Smooth muscle cell (in vitro differentiated cells): ENCODE data around the gene CDK16. TPM values are rescaled to one million over a fixed set of nuclear protein-coding genes. Genes with fewer than 3 reads are reported as not detected.

Source experiments
- DNase-seq: peaks from one replicate; lab custom pipeline; 2025; ENCODE audit not compliant: unreplicated experiment; lab: John Stamatoyannopoulos, UW
- H2AFZ ChIP-seq: fragments of 200-600 bp; sonication (generic); 2 replicates; pipeline ENCODE4 v1.6.0; 2016; ENCODE audit warnings: antibody characterized with exemption, low read depth, mild to moderate bottlenecking
- H3F3A ChIP-seq: fragments of 200-600 bp; sonication (generic); 2 replicates; pipeline ENCODE4 v1.6.0; 2017; ENCODE audit warnings: antibody characterized with exemption, low read depth
- H3K27ac ChIP-seq: fragments of 200-600 bp; sonication (generic); 2 replicates; pipeline ENCODE4 v1.5.1; 2016; ENCODE audit warnings: low read depth, mild to moderate bottlenecking
- H3K27me3 ChIP-seq: fragments of 200-600 bp; sonication (generic); 2 replicates; pipeline ENCODE4 v1.6.1; 2016; ENCODE audit warnings: low read depth, mild to moderate bottlenecking
- H3K36me3 ChIP-seq: fragments of 200-600 bp; sonication (generic); 2 replicates; pipeline ENCODE4 v1.5.1; 2016; ENCODE audit warnings: low read depth
- H3K4me1 ChIP-seq: fragments of 200-600 bp; sonication (generic); 2 replicates; pipeline ENCODE4 v1.5.1; 2016; ENCODE audit warnings: low read depth
- H3K4me2 ChIP-seq: fragments of 200-600 bp; sonication (generic); 2 replicates; pipeline ENCODE4 v1.6.0; 2016; ENCODE audit warnings: mild to moderate bottlenecking
- H3K4me3 ChIP-seq: fragments of 200-600 bp; sonication (generic); 2 replicates; pipeline ENCODE4 v1.5.1; 2016; ENCODE audit warnings: mild to moderate bottlenecking
- H3K79me2 ChIP-seq: fragments of 200-600 bp; sonication (generic); 2 replicates; pipeline ENCODE4 v1.6.0; 2016; ENCODE audit warnings: low read depth, mild to moderate bottlenecking
- H3K9ac ChIP-seq: fragments of 200-600 bp; sonication (generic); 2 replicates; pipeline ENCODE4 v1.6.0; 2016; ENCODE audit warnings: low read depth
- H3K9me3 ChIP-seq: fragments of 200-600 bp; sonication (generic); replicated peaks from 2 replicates; pipeline ENCODE4 v1.5.1; 2016; ENCODE audit warnings: low read depth
- H4K20me1 ChIP-seq: fragments of 200-600 bp; sonication (generic); 2 replicates; pipeline ENCODE4 v1.6.0; 2016; ENCODE audit warnings: low read depth
- CTCF ChIP-seq: fragments of 200-600 bp; sonication (generic); IDR thresholded peaks from 2 replicates; pipeline ENCODE4 v1.5.1; 2017; ENCODE audit warnings: borderline replicate concordance, mild to moderate bottlenecking, antibody characterized with exemption; ENCODE audit not compliant: insufficient read depth, poor library complexity, severe bottlenecking
- WGBS: methylation state at CpG from one replicate; pipeline ENCODE4 v1.1.7; 2016; ENCODE audit warnings: low lambda C conversion rate; 5-methylcytosine and 5-hydroxymethylcytosine counted together
- polyA plus RNA-seq: library from polyadenylated mRNA; unstranded; fragments of >200 nt; fragmentation: Nextera tagmentation; extraction: Ambion mirVana; gene quantifications from 2 replicates; pipeline ENCODE4 v1.2.1, GENCODE V29; 2016
- total RNA-seq: library from RNA; depleted of rRNA; stranded (reverse); fragments of >200 nt; gene quantifications from 2 replicates; pipeline ENCODE4 v1.2.3, GENCODE V29; 2014

Gene CDK16
- total and polyA plus RNA-seq, 2 experiments from 2014 or later, result 176 to 269 TPM

GRCh38 chrX:47181301-47181700 is 37.2 kb upstream of the CDK16 start:
- H3K36me3 ChIP-seq, result no peaks in the 10 kb centered on the region
- no peaks in the 10 kb centered on the region for H3K9me3 ChIP-seq
- DNase-seq, result no peak
- H3F3A ChIP-seq, result no peaks in the 10 kb centered on the region
- no peaks in the 10 kb centered on the region for H4K20me1 ChIP-seq
- no peak overlapping the region for H3K4me3 ChIP-seq
- no peak for TF ChIP-seq CTCF
- 97% methylated on average over 10 of the region's 10 CpGs for WGBS
- H3K27me3 ChIP-seq, result no peaks in the 10 kb centered on the region
- H2AFZ ChIP-seq, result no peak overlapping the region
- H3K27ac ChIP-seq, result no peak overlapping the region
- H3K79me2 ChIP-seq, result no peaks in the 10 kb centered on the region
- no peak overlapping the region for H3K9ac ChIP-seq
- no peak overlapping the region for H3K4me2 ChIP-seq
- no peaks in the 10 kb centered on the region for H3K4me1 ChIP-seq

GRCh38 chrX:47182106-47182700 is 36.3 kb upstream of the CDK16 start:
- H3K9ac ChIP-seq, result no peak overlapping the region
- TF ChIP-seq CTCF, result no peak
- DNase-seq, result no peak
- no peaks in the 10 kb centered on the region for H3K4me1 ChIP-seq
- no peak overlapping the region for H3K4me3 ChIP-seq
- no peaks in the 10 kb centered on the region for H3F3A ChIP-seq
- no peaks in the 10 kb centered on the region for H3K36me3 ChIP-seq
- H3K4me2 ChIP-seq, result no peak overlapping the region
- no peaks in the 10 kb centered on the region for H4K20me1 ChIP-seq
- no peaks in the 10 kb centered on the region for H3K9me3 ChIP-seq
- no peaks in the 10 kb centered on the region for H3K79me2 ChIP-seq
- no peak overlapping the region for H2AFZ ChIP-seq
- no peak overlapping the region for H3K27ac ChIP-seq
- WGBS, result 94% methylated on average over 9 of the region's 9 CpGs
- no peaks in the 10 kb centered on the region for H3K27me3 ChIP-seq

GRCh38 chrX:47184486-47184885 is 34.0 kb upstream of the CDK16 start:
- H4K20me1 ChIP-seq, result no peaks in the 10 kb centered on the region
- no peak for DNase-seq
- no peaks in the 10 kb centered on the region for H3K36me3 ChIP-seq
- no peaks in the 10 kb centered on the region for H3K27me3 ChIP-seq
- H3K4me2 ChIP-seq, result no peak overlapping the region
- H3K9me3 ChIP-seq, result no peaks in the 10 kb centered on the region
- no peak overlapping the region for H3K9ac ChIP-seq
- no peak overlapping the region for H3K4me3 ChIP-seq
- H2AFZ ChIP-seq, result no peak overlapping the region
- WGBS, result 88% methylated on average over 4 of the region's 4 CpGs
- H3K4me1 ChIP-seq, result no peaks in the 10 kb centered on the region
- no peaks in the 10 kb centered on the region for H3F3A ChIP-seq
- H3K27ac ChIP-seq, result no peak overlapping the region
- no peaks in the 10 kb centered on the region for H3K79me2 ChIP-seq
- no peak for TF ChIP-seq CTCF

- Histone ChIP-seq H3K36me3 (no peaks in the 10 kb centered on the region), H3K79me2 (no peaks in the 10 kb centered on the region), H3K9ac (no peak overlapping the region), H3K27ac (no peak overlapping the region), H4K20me1 (no peaks in the 10 kb centered on the region), H3K27me3 (no peaks in the 10 kb centered on the region), H2AFZ (no peak overlapping the region), H3F3A (no peaks in the 10 kb centered on the region), H3K4me2 (no peak overlapping the region), H3K9me3 (no peaks in the 10 kb centered on the region), H3K4me1 (no peaks in the 10 kb centered on the region), H3K4me3 (no peak overlapping the region)
- 90% methylated on average over 17 of the region's 17 CpGs for WGBS
- no peak for DNase-seq
- TF ChIP-seq CTCF, result no peak
Observed at GRCh38 chrX:47185241-47185640, 33.2 kb upstream of the CDK16 start.
